ENCODE results near the gene RABGAP1L. TPM values are rescaled to one million over a fixed set of nuclear protein-coding genes. Genes with fewer than 3 reads are reported as not detected.

RABGAP1L gene
- total RNA-seq, 1 donor from 2014 or later = 46.0 TPM

GRCh38 chr1:174956976-174957375 is 797.7 kb downstream of the RABGAP1L start:
- H3K9me3 Mint-ChIP-seq = no peaks in the 10 kb centered on the region
- no peak for DNase-seq (ENCODE audit: low spot score)
- Histone ChIP-seq H3K27me3 (no peaks in the 10 kb centered on the region), H2AFZ (replicated peaks) (no peak overlapping the region), H4K20me1 (ENCODE audit: low read depth) (no peaks in the 10 kb centered on the region), H3K4me1 (peaks cover 23% of the 10 kb centered on the region), H3K9ac (no peak overlapping the region), H3F3A (ENCODE audit: low read depth) (peaks cover 23% of the 10 kb centered on the region), H3K36me3 (no peaks in the 10 kb centered on the region), H3K79me2 (ENCODE audit: low read depth) (no peaks in the 10 kb centered on the region), H3K4me2 (no peak overlapping the region), H3K9me3 (ENCODE audit: low read depth) (no peaks in the 10 kb centered on the region), H3K27ac (no peak overlapping the region), H3K4me3 (no peak overlapping the region)
- no peaks in the 10 kb centered on the region for H3K36me3 Mint-ChIP-seq
- H3K4me3 Mint-ChIP-seq = no peak overlapping the region
- no peaks in the 10 kb centered on the region for H3K27me3 Mint-ChIP-seq (ENCODE audit: insufficient read depth, low read depth)
- peaks cover 21% of the 10 kb centered on the region for H3K4me1 Mint-ChIP-seq
- TF ChIP-seq CTCF (IDR thresholded peaks at IDR 0.05) (no peak), EZH2 (IDR thresholded peaks at IDR 0.05) (no peak), EZH2phosphoT487 (IDR thresholded peaks at IDR 0.05) (no peak)
- no peak overlapping the region for H3K27ac Mint-ChIP-seq

- Mint-ChIP-seq H3K27ac (no peak overlapping the region), H3K4me3 (no peak overlapping the region), H3K36me3 (no peaks in the 10 kb centered on the region), H3K27me3 (ENCODE audit: insufficient read depth, low read depth) (no peaks in the 10 kb centered on the region), H3K4me1 (peaks cover 21% of the 10 kb centered on the region), H3K9me3 (no peaks in the 10 kb centered on the region)
- DNase-seq (ENCODE audit: low spot score) = no peak
- Histone ChIP-seq H3K79me2 (ENCODE audit: low read depth) (no peaks in the 10 kb centered on the region), H3K4me2 (no peak overlapping the region), H3K27ac (no peak overlapping the region), H3K9me3 (ENCODE audit: low read depth) (no peaks in the 10 kb centered on the region), H3K4me3 (no peak overlapping the region), H3K9ac (no peak overlapping the region), H3K36me3 (no peaks in the 10 kb centered on the region), H3K27me3 (no peaks in the 10 kb centered on the region), H4K20me1 (ENCODE audit: low read depth) (no peaks in the 10 kb centered on the region), H3F3A (ENCODE audit: low read depth) (peaks cover 22% of the 10 kb centered on the region), H3K4me1 (peaks cover 23% of the 10 kb centered on the region), H2AFZ (replicated peaks) (no peak overlapping the region)
- TF ChIP-seq EZH2phosphoT487 (IDR thresholded peaks at IDR 0.05) (no peak), EZH2 (IDR thresholded peaks at IDR 0.05) (no peak), CTCF (IDR thresholded peaks at IDR 0.05) (no peak)
Measured at GRCh38 chr1:174957829-174958228, 798.5 kb downstream of the RABGAP1L start.

DNA sequence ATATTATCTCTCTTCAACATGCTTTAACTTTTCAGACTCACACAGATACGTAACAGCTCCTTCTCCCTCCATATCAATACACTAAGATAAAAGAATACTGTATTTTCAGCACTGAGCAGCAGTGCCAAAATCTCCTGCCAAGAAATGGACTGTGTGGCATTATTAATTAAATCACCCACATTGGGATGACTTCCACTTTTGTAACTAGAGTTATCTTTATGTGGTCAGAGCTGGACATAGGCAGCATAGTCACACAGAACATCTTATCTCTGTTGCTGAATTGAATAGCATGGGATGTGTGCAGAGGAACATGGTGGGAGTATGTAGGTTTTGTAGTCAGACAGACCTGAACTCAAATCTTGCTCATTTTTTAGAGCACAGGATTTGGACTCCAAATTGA is 799.1 kb downstream of the RABGAP1L start:
- no peak overlapping the region for H2AFZ ChIP-seq (replicated peaks)
- no peak overlapping the region for H3K4me3 ChIP-seq
- no peaks in the 10 kb centered on the region for H3K36me3 Mint-ChIP-seq
- no peaks in the 10 kb centered on the region for H3K36me3 ChIP-seq
- H4K20me1 ChIP-seq (ENCODE audit: low read depth) = no peaks in the 10 kb centered on the region
- no peaks in the 10 kb centered on the region for H3K9me3 ChIP-seq (ENCODE audit: low read depth)
- H3K27me3 Mint-ChIP-seq (ENCODE audit: insufficient read depth, low read depth) = no peaks in the 10 kb centered on the region
- no peak overlapping the region for H3K9ac ChIP-seq
- peaks cover 16% of the 10 kb centered on the region for H3F3A ChIP-seq (ENCODE audit: low read depth)
- peaks cover 20% of the 10 kb centered on the region for H3K4me1 Mint-ChIP-seq
- no peak for TF ChIP-seq EZH2 (IDR thresholded peaks at IDR 0.05)
- no peak for TF ChIP-seq CTCF (IDR thresholded peaks at IDR 0.05)
- TF ChIP-seq EZH2phosphoT487 (IDR thresholded peaks at IDR 0.05) = no peak
- no peaks in the 10 kb centered on the region for H3K9me3 Mint-ChIP-seq
- H3K4me3 Mint-ChIP-seq = no peak overlapping the region
- DNase-seq (ENCODE audit: low spot score) = no peak
- no peaks in the 10 kb centered on the region for H3K27me3 ChIP-seq
- H3K27ac Mint-ChIP-seq = no peak overlapping the region
- no peak overlapping the region for H3K4me2 ChIP-seq
- peaks cover 19% of the 10 kb centered on the region for H3K4me1 ChIP-seq
- H3K79me2 ChIP-seq (ENCODE audit: low read depth) = no peaks in the 10 kb centered on the region
- no peak overlapping the region for H3K27ac ChIP-seq
